ENCODE measurements around the gene ETHE1. TPM values are rescaled to one million over a fixed set of nuclear protein-coding genes. Genes with fewer than 3 reads are reported as not detected.

The ETHE1 gene
- total RNA-seq, 1 experiment from 2014 or later: 78.0 TPM

DNA sequence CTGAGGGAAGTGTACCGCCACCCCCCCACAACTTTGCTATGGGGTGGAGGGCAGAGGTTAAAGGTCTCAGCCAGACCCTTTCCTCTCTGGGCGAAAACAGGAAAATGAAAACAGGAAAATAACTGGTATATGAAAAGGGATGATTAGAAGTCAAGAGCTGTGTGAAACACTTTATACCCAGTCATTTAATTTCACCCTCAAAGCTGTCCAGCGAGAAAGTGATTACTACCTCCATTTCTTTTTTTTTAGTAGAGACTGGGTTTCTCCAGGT is 21.9 kb downstream of the ETHE1 start:
- H3K4me1 Mint-ChIP-seq (ENCODE audit: insufficient read depth, unreplicated experiment): peaks cover 11% of the 10 kb centered on the region
- no TSS peak for BruUV-seq (replicated peaks)
- ChIA-PET POLR2A (interaction anchor here (0.9 to 3.9 kb wide), 9 partner anchors 14 to 58 kb away, joined by 3 to 29 read pairs (median 9); partner anchors contain the start of genes LYPD3 and ZNF575), CTCF (interaction anchor here (0.7 to 3.4 kb wide), 4 partner anchors 14 to 1094 kb away, joined by 4 to 19 read pairs (median 6); no protein-coding TSS in a partner anchor)
- no peaks in the 10 kb centered on the region for H3K9me3 Mint-ChIP-seq (ENCODE audit: unreplicated experiment)
- H3K27me3 Mint-ChIP-seq (ENCODE audit: insufficient read depth, unreplicated experiment): no peaks in the 10 kb centered on the region
- peak overlapping the region; percentile 54 for H3K27ac Mint-ChIP-seq (ENCODE audit: low read depth, unreplicated experiment)
- no peak for DNase-seq (ENCODE audit: unreplicated experiment)
- H3K36me3 Mint-ChIP-seq (ENCODE audit: insufficient read depth, unreplicated experiment): peaks cover 50% of the 10 kb centered on the region
- TF ChIP-seq, protein P1, sequence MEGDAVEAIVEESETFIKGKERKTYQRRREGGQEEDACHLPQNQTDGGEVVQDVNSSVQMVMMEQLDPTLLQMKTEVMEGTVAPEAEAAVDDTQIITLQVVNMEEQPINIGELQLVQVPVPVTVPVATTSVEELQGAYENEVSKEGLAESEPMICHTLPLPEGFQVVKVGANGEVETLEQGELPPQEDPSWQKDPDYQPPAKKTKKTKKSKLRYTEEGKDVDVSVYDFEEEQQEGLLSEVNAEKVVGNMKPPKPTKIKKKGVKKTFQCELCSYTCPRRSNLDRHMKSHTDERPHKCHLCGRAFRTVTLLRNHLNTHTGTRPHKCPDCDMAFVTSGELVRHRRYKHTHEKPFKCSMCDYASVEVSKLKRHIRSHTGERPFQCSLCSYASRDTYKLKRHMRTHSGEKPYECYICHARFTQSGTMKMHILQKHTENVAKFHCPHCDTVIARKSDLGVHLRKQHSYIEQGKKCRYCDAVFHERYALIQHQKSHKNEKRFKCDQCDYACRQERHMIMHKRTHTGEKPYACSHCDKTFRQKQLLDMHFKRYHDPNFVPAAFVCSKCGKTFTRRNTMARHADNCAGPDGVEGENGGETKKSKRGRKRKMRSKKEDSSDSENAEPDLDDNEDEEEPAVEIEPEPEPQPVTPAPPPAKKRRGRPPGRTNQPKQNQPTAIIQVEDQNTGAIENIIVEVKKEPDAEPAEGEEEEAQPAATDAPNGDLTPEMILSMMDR (IDR thresholded peaks at IDR 0.05; ENCODE audit: unreplicated experiment): no peak
- peak overlapping the region; percentile 90 for H3K4me3 Mint-ChIP-seq (ENCODE audit: unreplicated experiment)
- intact Hi-C loops (cut with micrococcal nuclease): no loop called here

DNA sequence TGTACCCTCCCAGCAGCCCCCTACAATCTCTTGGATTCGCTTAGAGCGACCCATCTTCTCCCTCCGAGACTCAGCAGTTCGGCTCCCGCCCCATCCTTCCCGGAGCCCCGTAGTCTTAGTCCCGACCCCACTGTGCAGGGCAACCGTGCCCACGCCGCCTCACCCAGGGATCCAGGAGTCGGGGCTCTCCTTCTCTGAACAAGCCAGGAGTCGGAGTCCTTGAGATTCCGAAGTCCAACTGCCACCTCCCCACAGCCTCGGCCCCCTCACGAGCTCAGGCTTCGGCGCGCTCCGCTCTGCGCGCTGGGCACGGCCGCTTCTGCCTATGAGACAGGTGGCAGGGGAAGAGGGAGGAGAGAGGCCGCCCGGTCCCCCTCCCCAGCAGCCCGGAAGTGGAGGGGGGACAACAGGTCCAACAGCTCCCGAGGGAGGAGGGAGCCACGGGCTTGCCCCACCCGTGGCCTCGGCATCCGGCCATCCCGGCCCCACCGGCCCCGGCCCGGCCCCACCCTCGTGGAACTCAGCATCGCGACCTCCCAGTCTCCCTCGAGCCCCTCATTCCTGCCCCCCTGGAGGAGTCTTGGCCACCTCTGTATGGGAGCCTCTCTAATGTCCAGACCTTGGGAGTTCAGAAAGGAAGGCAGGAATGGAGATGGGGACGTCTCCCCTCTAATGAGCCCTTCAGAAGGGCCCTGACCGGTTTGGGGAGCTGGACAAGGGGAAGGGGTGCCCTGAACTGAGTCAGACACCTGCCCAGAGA is 22.4 kb downstream of the ETHE1 start, which contains the start of gene PHLDB3:
TSS of gene PHLDB3 (minus strand) at position 321 of the 760 bp plus-strand sequence. CDS start 628 bp downstream, outside the sequence.
- H3K4me1 Mint-ChIP-seq (ENCODE audit: insufficient read depth, unreplicated experiment): peaks cover 11% of the 10 kb centered on the region
- no peak for DNase-seq (ENCODE audit: unreplicated experiment)
- POLR2A ChIA-PET: interaction anchor here (0.6 to 3.9 kb wide), 19 partner anchors 9 to 482 kb away, joined by 3 to 29 read pairs (median 5); partner anchors contain the start of genes ETHE1, LYPD3 and ZNF575
- H3K9me3 Mint-ChIP-seq (ENCODE audit: unreplicated experiment): no peaks in the 10 kb centered on the region
- H3K36me3 Mint-ChIP-seq (ENCODE audit: insufficient read depth, unreplicated experiment): peaks cover 48% of the 10 kb centered on the region
- intact Hi-C loops (cut with micrococcal nuclease): loop anchor here (1.0 kb wide), 2 partner anchors 39 to 57 kb away; partner anchors contain the start of gene LYPD3
- BruUV-seq (replicated peaks): no TSS peak
- CTCF ChIA-PET: interaction anchor here (0.7 to 3.4 kb wide), 5 partner anchors 15 to 1093 kb away, joined by 4 to 19 read pairs (median 5); no protein-coding TSS in a partner anchor
- H3K27ac Mint-ChIP-seq (ENCODE audit: low read depth, unreplicated experiment): peak within 1 kb of the TSS; percentile 87
- H3K4me3 Mint-ChIP-seq (ENCODE audit: unreplicated experiment): peak within 1 kb of the TSS; percentile 90
- TF ChIP-seq, protein P1 (IDR thresholded peaks at IDR 0.05; ENCODE audit: unreplicated experiment): no peak
- no peaks in the 10 kb centered on the region for H3K27me3 Mint-ChIP-seq (ENCODE audit: insufficient read depth, unreplicated experiment)

DNA sequence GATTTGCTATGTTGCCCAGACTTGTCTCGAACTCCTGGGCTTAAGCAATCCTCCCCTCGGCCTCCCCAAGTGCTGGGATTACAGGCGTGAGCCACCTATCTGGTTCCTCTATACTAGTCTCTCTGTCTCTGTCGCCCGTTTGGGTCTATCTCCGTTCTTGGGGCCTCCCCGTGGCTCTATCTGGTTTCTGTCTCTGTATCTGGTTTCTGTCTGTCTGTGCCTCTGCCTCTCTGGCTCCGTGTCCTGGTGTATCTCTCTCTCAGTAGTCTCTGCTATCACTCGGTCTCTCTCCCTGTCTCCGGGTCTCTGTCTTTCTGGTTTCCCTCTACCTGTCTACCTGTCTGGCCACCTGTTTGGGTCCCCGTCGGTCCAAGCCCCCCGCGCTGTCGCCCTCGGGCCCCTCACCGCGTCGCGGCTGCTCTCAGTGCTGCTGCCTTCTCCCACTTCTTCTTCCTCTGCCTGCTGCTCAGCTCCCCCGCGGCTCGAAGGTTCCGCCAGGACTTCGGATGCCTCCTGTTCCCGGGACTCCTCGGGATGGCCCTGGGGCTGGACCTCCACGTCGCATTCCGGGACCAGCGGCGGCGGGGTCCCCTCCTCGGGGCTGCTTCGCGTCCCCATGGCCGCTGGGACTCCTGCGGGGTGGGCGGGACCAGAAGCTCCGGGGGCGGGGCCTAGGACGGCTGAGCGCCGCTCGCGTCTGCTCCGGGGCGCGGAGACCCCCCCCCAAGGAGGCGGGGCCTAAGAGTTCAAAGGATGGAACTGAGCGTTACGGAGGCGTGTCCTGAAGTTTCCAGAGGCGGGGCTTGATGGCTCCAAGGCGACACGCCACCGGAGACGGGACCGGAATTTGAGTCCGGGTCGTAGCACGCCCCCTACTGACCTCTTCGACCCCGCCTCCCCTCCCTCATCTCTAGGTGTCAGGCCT is 23.2 kb downstream of the ETHE1 start:
- peak; percentile 94 for DNase-seq (ENCODE audit: unreplicated experiment)
- CTCF ChIA-PET: interaction anchor here (0.5 to 3.4 kb wide), 9 partner anchors 11 to 580 kb away, joined by 3 to 19 read pairs (median 3); no protein-coding TSS in a partner anchor
- no peaks in the 10 kb centered on the region for H3K27me3 Mint-ChIP-seq (ENCODE audit: insufficient read depth, unreplicated experiment)
- H3K4me1 Mint-ChIP-seq (ENCODE audit: insufficient read depth, unreplicated experiment): peaks cover 11% of the 10 kb centered on the region
- peak overlapping the region; percentile 87 for H3K27ac Mint-ChIP-seq (ENCODE audit: low read depth, unreplicated experiment)
- intact Hi-C loops (cut with micrococcal nuclease): loop anchor here (1.0 kb wide), 2 partner anchors 38 to 56 kb away; partner anchors contain the start of gene LYPD3
- no TSS peak for BruUV-seq (replicated peaks)
- POLR2A ChIA-PET: interaction anchor here (0.6 to 3.9 kb wide), 18 partner anchors 9 to 481 kb away, joined by 3 to 29 read pairs (median 6); partner anchors contain the start of genes ETHE1, LYPD3 and ZNF575
- peaks cover 46% of the 10 kb centered on the region for H3K36me3 Mint-ChIP-seq (ENCODE audit: insufficient read depth, unreplicated experiment)
- no peaks in the 10 kb centered on the region for H3K9me3 Mint-ChIP-seq (ENCODE audit: unreplicated experiment)
- TF ChIP-seq, protein P1 (IDR thresholded peaks at IDR 0.05; ENCODE audit: unreplicated experiment): no peak
- H3K4me3 Mint-ChIP-seq (ENCODE audit: unreplicated experiment): peak overlapping the region; percentile 90

Measured in MCF 10A (cell line).